Choroid plexus epithelial cell (primary cell): Measurements from ENCODE around the gene EMC10.

Source experiments
- DNase-seq: peaks from one replicate; pipeline ENCODE4 v3.0.0-alpha.2; 2010; ENCODE audit warnings: low read depth
- H3K4me3 ChIP-seq: 2 replicates; pipeline ENCODE4 v1.5.1; 2011; ENCODE audit warnings: low read depth, mild to moderate bottlenecking, control low read depth, low read length, moderate library complexity
- CTCF ChIP-seq: conservative IDR thresholded peaks from 2 replicates; pipeline ENCODE4 v1.5.1; 2011; ENCODE audit warnings: low read depth, mild to moderate bottlenecking, control low read depth, inconsistent platforms, low read length, moderate library complexity

Gene EMC10

GRCh38 chr19:50455992-50456391, 20.3 kb upstream of the EMC10 start:
- no peak overlapping the region for H3K4me3 ChIP-seq
- TF ChIP-seq CTCF: no peak

GRCh38 chr19:50457300-50457699, 19.0 kb upstream of the EMC10 start:
- no peak for TF ChIP-seq CTCF
- no peak overlapping the region for H3K4me3 ChIP-seq
- no peak for DNase-seq

More at GRCh38 chr19:50455992-50456391, 20.3 kb upstream of the EMC10 start:
- no peak for DNase-seq

GRCh38 chr19:50458396-50459066, 17.8 kb upstream of the EMC10 start:
- TF ChIP-seq CTCF: no peak
- H3K4me3 ChIP-seq: no peak overlapping the region
- peak; percentile 39 for DNase-seq

GRCh38 chr19:50459067-50459456, 17.2 kb upstream of the EMC10 start:
- no peak for TF ChIP-seq CTCF
- no peak for DNase-seq
- H3K4me3 ChIP-seq: no peak overlapping the region

GRCh38 chr19:50459638-50460037, 16.7 kb upstream of the EMC10 start:
- TF ChIP-seq CTCF: no peak
- H3K4me3 ChIP-seq: no peak overlapping the region
- DNase-seq: no peak

GRCh38 chr19:50460161-50460765, 16.0 kb upstream of the EMC10 start:
- peak; percentile 32 for TF ChIP-seq CTCF
- no peak overlapping the region for H3K4me3 ChIP-seq
- peak; percentile 73 for DNase-seq
